GM06990 (cell line): Measurements from ENCODE around the gene AMPD2.

Experiments
- DNase-seq: peaks from one replicate; pipeline ENCODE4 v3.0.0-alpha.2; 2011; ENCODE audit not compliant: insufficient read length; ENCODE audit errors: extremely low read depth
- H3K27me3 ChIP-seq: replicated peaks from 2 replicates; pipeline ENCODE4 v1.6.0; 2011; ENCODE audit warnings: low read length; ENCODE audit not compliant: control insufficient read depth, insufficient read depth
- H3K36me3 ChIP-seq: 2 replicates; pipeline ENCODE4 v1.5.1; 2011; ENCODE audit warnings: low read length; ENCODE audit not compliant: control insufficient read depth, insufficient read depth
- H3K4me3 ChIP-seq: replicated peaks from 2 replicates; pipeline ENCODE4 v1.5.1; 2011; ENCODE audit warnings: low read depth, mild to moderate bottlenecking, control low read depth, low read length
- CTCF ChIP-seq: IDR thresholded peaks from 2 replicates; pipeline ENCODE4 v1.5.1; 2011; ENCODE audit warnings: low read length, control low read depth, mild to moderate bottlenecking, inconsistent platforms; ENCODE audit not compliant: insufficient read depth, poor library complexity, severe bottlenecking

AMPD2 gene

GRCh38 chr1:109653306-109653705 is 33.7 kb downstream of the AMPD2 start:
- H3K36me3 ChIP-seq = no peaks in the 10 kb centered on the region
- no peak for TF ChIP-seq CTCF
- no peaks in the 10 kb centered on the region for H3K27me3 ChIP-seq
- DNase-seq = no peak
- no peak overlapping the region for H3K4me3 ChIP-seq

- H3K36me3 ChIP-seq = no peaks in the 10 kb centered on the region
- TF ChIP-seq CTCF = no peak
- H3K4me3 ChIP-seq = no peak overlapping the region
- H3K27me3 ChIP-seq = no peaks in the 10 kb centered on the region
- no peak for DNase-seq
Observed at GRCh38 chr1:109654519-109654918, 34.9 kb downstream of the AMPD2 start.

- Histone ChIP-seq H3K4me3 (peak within 1 kb of the TSS; percentile 74), H3K36me3 (no peaks in the 10 kb centered on the region; the same call in 1 of the 2 replicates), H3K27me3 (no peaks in the 10 kb centered on the region)
- DNase-seq = peak; percentile 86
- TF ChIP-seq CTCF = no peak
Observed at GRCh38 chr1:109655615-109656519, 36.2 kb downstream of the AMPD2 start, which contains the start of gene GSTM4. Gene GSTM4, plus strand, starts transcription at chr1:109656099. Its CDS starts 291 bp downstream, at chr1:109656390.

- no peak for DNase-seq
- TF ChIP-seq CTCF = no peak
- H3K4me3 ChIP-seq = no peak overlapping the region
- H3K27me3 ChIP-seq = no peaks in the 10 kb centered on the region
- no peaks in the 10 kb centered on the region; the same call in none of the 2 replicates for H3K36me3 ChIP-seq
Observed at GRCh38 chr1:109657395-109657794, 37.8 kb downstream of the AMPD2 start.

GRCh38 chr1:109657970-109658369 is 38.3 kb downstream of the AMPD2 start:
- no peak for TF ChIP-seq CTCF
- H3K27me3 ChIP-seq = no peaks in the 10 kb centered on the region
- H3K4me3 ChIP-seq = no peak overlapping the region
- no peak for DNase-seq
- no peaks in the 10 kb centered on the region; the same call in none of the 2 replicates for H3K36me3 ChIP-seq
